Chondrocyte (in vitro differentiated cells): ENCODE data around the gene XRCC5. TPM values are rescaled to one million over a fixed set of nuclear protein-coding genes. Genes with fewer than 3 reads are reported as not detected.

Experiments
- DNase-seq: peaks from one replicate; pipeline ENCODE4 v3.0.0; 2021; ENCODE audit warnings: mixed read lengths, low spot score
- H3K27ac Mint-ChIP-seq: one replicate; pipeline ENCODE4 v1.8.0; 2021; ENCODE audit warnings: mild to moderate bottlenecking, moderate library complexity, mixed read lengths; ENCODE audit not compliant: unreplicated experiment
- H3K27me3 Mint-ChIP-seq: 2 replicates; pipeline ENCODE4 v1.8.0; 2021; ENCODE audit warnings: low read depth, mixed read lengths
- H3K36me3 Mint-ChIP-seq: 2 replicates; pipeline ENCODE4 v1.8.0; 2021; ENCODE audit warnings: low read depth, mixed read lengths
- H3K4me1 Mint-ChIP-seq: 2 replicates; pipeline ENCODE4 v1.8.0; 2021; ENCODE audit warnings: low read depth, mild to moderate bottlenecking, mixed read lengths
- H3K4me3 Mint-ChIP-seq: one replicate; pipeline ENCODE4 v1.8.0; 2021; ENCODE audit warnings: mild to moderate bottlenecking, moderate library complexity, mixed read lengths; ENCODE audit not compliant: unreplicated experiment
- H3K9me3 Mint-ChIP-seq: 2 replicates; pipeline ENCODE4 v1.8.0; 2021; ENCODE audit warnings: low read depth, mixed read lengths
- total RNA-seq: library from RNA; stranded (reverse); gene quantifications from 3 replicates; pipeline ENCODE4 v1.2.1, GENCODE V29; 2021
- TF ChIP-seq, protein P1 (sequence below): fragments of 200-600 bp; sonication (generic); IDR thresholded peaks from 2 replicates; pipeline ENCODE4 v1.5.0; 2021; ENCODE audit warnings: antibody characterized with exemption, mild to moderate bottlenecking, moderate library complexity

XRCC5 gene
- total RNA-seq, 1 donor from 2014 or later: 154 TPM

- Mint-ChIP-seq H3K27ac (peak overlapping the region; percentile 32), H3K4me1 (peaks cover 40% of the 10 kb centered on the region), H3K4me3 (no peak overlapping the region), H3K36me3 (peaks cover 45% of the 10 kb centered on the region), H3K9me3 (no peaks in the 10 kb centered on the region), H3K27me3 (no peaks in the 10 kb centered on the region)
- TF ChIP-seq, protein P1, sequence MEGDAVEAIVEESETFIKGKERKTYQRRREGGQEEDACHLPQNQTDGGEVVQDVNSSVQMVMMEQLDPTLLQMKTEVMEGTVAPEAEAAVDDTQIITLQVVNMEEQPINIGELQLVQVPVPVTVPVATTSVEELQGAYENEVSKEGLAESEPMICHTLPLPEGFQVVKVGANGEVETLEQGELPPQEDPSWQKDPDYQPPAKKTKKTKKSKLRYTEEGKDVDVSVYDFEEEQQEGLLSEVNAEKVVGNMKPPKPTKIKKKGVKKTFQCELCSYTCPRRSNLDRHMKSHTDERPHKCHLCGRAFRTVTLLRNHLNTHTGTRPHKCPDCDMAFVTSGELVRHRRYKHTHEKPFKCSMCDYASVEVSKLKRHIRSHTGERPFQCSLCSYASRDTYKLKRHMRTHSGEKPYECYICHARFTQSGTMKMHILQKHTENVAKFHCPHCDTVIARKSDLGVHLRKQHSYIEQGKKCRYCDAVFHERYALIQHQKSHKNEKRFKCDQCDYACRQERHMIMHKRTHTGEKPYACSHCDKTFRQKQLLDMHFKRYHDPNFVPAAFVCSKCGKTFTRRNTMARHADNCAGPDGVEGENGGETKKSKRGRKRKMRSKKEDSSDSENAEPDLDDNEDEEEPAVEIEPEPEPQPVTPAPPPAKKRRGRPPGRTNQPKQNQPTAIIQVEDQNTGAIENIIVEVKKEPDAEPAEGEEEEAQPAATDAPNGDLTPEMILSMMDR: no peak
- no peak for DNase-seq
Measured at GRCh38 chr2:216118474-216118873, 9.3 kb downstream of the XRCC5 start.

GRCh38 chr2:216119146-216119545, 10.0 kb downstream of the XRCC5 start:
- Mint-ChIP-seq H3K27ac (peak overlapping the region; percentile 1), H3K4me1 (peaks cover 41% of the 10 kb centered on the region), H3K9me3 (no peaks in the 10 kb centered on the region), H3K4me3 (no peak overlapping the region), H3K27me3 (no peaks in the 10 kb centered on the region), H3K36me3 (peaks cover 46% of the 10 kb centered on the region)
- DNase-seq: no peak
- TF ChIP-seq, protein P1: no peak

DNA sequence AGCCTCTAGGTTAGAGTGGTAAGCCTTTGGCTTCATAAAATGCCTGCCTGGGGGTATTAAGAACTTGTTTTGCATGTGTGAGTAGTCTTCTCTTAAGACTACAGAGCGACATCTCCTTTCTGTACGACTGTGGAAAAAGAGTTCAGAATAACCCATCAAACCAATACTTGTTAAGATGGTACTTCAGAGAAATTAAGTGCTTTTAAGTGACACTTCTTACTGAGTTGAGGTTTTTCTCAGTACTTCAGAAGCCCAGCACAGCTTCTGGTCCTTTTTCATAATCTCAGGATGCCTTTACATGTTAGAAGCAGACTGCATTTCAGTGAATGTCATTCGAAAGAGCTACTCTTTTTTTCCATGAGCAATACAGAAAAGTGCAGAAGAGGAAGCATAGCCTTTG, 10.8 kb downstream of the XRCC5 start:
- Mint-ChIP-seq H3K27me3 (no peaks in the 10 kb centered on the region), H3K4me1 (peaks cover 41% of the 10 kb centered on the region), H3K36me3 (peaks cover 50% of the 10 kb centered on the region), H3K4me3 (no peak overlapping the region), H3K9me3 (no peaks in the 10 kb centered on the region), H3K27ac (no peak overlapping the region)
- TF ChIP-seq, protein P1: no peak
- DNase-seq: no peak

DNA sequence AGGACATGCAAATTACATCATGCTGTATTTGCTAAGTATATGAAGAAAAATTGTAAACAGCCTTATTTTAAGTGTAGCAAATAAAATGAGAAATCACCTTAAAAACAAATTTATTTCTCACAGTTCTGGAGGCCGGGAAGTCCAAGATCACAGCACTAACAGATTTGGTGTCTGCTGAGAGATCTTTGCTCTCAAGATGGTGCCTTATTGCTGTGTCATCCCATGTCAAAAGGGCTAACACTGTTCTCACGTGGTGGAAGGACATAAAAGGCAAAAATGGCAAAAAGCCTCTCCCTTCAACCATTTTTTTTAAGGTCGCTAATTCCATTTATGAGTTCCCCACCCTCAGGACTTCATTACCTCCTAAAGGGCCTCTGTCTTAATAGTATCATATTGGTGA, 12.1 kb downstream of the XRCC5 start:
- Mint-ChIP-seq H3K27me3 (no peaks in the 10 kb centered on the region), H3K4me3 (no peak overlapping the region), H3K27ac (peak overlapping the region; percentile 3), H3K36me3 (peaks cover 55% of the 10 kb centered on the region), H3K4me1 (peaks cover 32% of the 10 kb centered on the region), H3K9me3 (no peaks in the 10 kb centered on the region)
- DNase-seq: no peak
- TF ChIP-seq, protein P1: no peak

- peaks cover 36% of the 10 kb centered on the region for H3K36me3 Mint-ChIP-seq
- H3K4me3 Mint-ChIP-seq: no peak overlapping the region
- H3K9me3 Mint-ChIP-seq: no peaks in the 10 kb centered on the region
- no peaks in the 10 kb centered on the region for H3K27me3 Mint-ChIP-seq
- peaks cover 16% of the 10 kb centered on the region for H3K4me1 Mint-ChIP-seq
- no peak for DNase-seq
- H3K27ac Mint-ChIP-seq: no peak overlapping the region
- TF ChIP-seq, protein P1: no peak
Measured at GRCh38 chr2:216126943-216127342, 17.8 kb downstream of the XRCC5 start.
